Measurements from ENCODE around the gene MRPL38.

DNA sequence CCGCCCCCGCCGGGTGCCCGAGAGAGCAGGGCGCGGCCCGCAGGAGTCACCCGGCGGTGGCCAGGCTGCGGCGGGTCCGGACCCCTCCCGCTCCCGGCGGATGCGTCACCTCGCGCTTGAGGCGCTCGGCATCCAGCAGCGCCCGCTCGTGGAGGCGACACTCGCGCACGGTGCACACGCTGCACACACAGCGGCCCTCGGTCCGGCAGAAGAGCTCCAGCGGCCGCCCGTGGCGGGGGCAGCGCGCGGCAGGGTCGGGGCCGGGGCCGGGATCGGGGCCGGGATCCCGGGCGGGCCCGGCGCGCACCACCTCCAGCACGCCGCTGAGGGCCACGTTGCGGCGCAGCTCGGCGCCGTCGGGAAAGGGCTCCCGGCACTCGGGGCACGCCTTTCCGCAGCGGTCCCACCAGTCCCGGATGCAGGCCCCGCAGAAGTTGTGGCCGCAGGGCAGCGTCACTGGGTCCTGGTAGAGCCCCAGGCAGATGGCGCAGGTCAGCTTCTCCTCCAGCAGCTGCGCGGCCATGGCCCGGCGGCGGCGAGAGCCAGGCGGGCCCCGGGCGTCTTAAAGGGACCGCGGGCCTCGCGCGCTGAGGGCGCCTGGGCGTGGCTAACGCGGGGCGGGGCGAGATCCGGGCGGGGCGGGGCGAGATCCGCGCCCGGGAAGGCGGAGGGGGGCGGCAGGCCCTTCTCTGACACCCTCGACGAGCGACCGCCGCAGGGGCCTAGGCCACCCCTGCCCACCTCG, 8.1 kb downstream of the MRPL38 start, which contains the start of gene TRIM65:
- TF ChIP-seq, protein P1, sequence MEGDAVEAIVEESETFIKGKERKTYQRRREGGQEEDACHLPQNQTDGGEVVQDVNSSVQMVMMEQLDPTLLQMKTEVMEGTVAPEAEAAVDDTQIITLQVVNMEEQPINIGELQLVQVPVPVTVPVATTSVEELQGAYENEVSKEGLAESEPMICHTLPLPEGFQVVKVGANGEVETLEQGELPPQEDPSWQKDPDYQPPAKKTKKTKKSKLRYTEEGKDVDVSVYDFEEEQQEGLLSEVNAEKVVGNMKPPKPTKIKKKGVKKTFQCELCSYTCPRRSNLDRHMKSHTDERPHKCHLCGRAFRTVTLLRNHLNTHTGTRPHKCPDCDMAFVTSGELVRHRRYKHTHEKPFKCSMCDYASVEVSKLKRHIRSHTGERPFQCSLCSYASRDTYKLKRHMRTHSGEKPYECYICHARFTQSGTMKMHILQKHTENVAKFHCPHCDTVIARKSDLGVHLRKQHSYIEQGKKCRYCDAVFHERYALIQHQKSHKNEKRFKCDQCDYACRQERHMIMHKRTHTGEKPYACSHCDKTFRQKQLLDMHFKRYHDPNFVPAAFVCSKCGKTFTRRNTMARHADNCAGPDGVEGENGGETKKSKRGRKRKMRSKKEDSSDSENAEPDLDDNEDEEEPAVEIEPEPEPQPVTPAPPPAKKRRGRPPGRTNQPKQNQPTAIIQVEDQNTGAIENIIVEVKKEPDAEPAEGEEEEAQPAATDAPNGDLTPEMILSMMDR (conservative IDR thresholded peaks at IDR 0.05), result peak; percentile 65
- peak; percentile 98 for TF ChIP-seq ZFX (IDR thresholded peaks at IDR 0.05)
